ENCODE results near the gene COIL. TPM values are rescaled to one million over a fixed set of nuclear protein-coding genes. Genes with fewer than 3 reads are reported as not detected.
A peak's percentile ranks its signal among the peaks of the same experiment; 100 is the strongest.

COIL gene
- total and polyA plus RNA-seq, 9 of the 15 experiments (the other 6 are each of a cell fraction or from before 2014, with no cell fraction given): 23.9 to 41.3 (median 28.7) TPM

DNA sequence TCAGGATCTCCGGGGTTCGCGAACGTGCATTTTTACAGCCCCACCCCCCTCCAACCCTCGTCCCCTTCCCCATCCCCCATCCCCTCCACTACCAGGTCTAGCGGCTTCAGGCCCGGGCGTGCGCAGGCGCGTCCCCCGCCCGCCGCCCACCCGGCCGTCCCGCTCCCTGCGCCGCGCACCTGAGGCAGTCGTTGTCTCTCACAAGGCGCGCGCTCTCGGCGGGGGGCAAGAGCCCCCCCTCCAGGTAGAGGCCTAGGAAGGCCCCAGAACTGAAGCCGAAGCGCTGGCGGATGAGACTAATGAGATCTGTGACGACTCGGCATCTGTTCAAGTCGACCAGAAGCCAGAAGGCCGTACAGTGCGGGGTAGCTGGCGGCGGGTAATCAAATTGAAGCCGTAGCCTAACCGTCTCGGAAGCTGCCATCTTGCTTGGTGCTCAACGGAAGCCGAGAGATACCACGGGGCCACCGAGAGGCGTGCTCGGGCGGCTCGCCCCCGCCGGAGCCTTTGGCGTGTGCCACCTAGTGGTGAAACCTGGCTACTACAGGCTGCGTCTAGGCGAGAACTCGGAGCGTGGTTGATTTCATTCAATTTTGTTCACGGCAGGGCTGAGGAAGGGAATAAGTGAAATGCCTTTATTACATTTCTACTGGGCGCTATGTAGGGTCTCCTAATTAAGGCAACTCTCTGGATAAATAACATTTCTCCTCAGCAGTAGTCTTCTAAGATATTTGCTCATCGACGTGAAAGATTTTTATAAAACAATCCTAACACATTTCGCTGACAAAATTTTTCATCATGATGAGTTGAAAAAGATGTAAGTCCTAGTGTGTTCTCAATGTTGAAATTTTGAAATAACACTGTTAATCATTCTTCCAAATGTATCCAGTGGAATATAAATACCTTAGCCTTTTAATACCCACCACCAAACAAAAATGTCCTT, at the start of gene COIL (continued):
- TF ChIP-seq RCOR1 (IDR thresholded peaks at IDR 0.05; ENCODE audit: borderline replicate concordance in 1 of 2, low read depth in 2 of 2, low read length in 2 of 2) (peak in 1 of 2 experiments; percentile 49; a peak in 1 of 4 replicates), RAD51 (IDR thresholded peaks at IDR 0.05; ENCODE audit: borderline replicate concordance, low read depth) (peak; percentile 54; the same call in 1 of the 2 replicates), POLR3A (IDR thresholded peaks at IDR 0.05; ENCODE audit: borderline replicate concordance, extremely low read depth, insufficient read depth, insufficient read length) (no peak), IFI16 (CRISPR knock-in tag; IDR thresholded peaks at IDR 0.05) (no peak), TBP (optimal IDR thresholded peaks at IDR 0.05; ENCODE audit: low read depth, low read length) (peak; percentile 84), THAP7 (CRISPR knock-in tag; IDR thresholded peaks at IDR 0.05) (no peak), ELF1 (tag; IDR thresholded peaks at IDR 0.05) (no peak), CBX2 (IDR thresholded peaks at IDR 0.05; ENCODE audit: insufficient read depth, low read length, poor library complexity, severe bottlenecking) (no peak), BCOR (IDR thresholded peaks at IDR 0.05) (no peak), FOS (IDR thresholded peaks at IDR 0.05; ENCODE audit: extremely low read depth, insufficient read length) (no peak), HDAC6 (IDR thresholded peaks at IDR 0.05; ENCODE audit: low read depth, low read length) (no peak), ESRRA (IDR thresholded peaks at IDR 0.05; ENCODE audit: borderline replicate concordance, low read depth) (no peak; the same call in 1 of the 2 replicates), HDAC8 (tag; IDR thresholded peaks at IDR 0.05) (no peak), SP2 (IDR thresholded peaks at IDR 0.05; ENCODE audit: extremely low read depth, low read depth, low read length, poor library complexity, severe bottlenecking) (peak; percentile 21), FOXK2 (conservative IDR thresholded peaks at IDR 0.05 in 1 of 2, IDR thresholded peaks at IDR 0.05 in 1 of 2; ENCODE audit: low read depth in 2 of 2) (no peak), TBL1XR1 (IDR thresholded peaks at IDR 0.05; ENCODE audit: low read length in 2 of 2) (no peak; a peak in 2 of 4 replicates)
- TF ChIP-seq, protein P1, sequence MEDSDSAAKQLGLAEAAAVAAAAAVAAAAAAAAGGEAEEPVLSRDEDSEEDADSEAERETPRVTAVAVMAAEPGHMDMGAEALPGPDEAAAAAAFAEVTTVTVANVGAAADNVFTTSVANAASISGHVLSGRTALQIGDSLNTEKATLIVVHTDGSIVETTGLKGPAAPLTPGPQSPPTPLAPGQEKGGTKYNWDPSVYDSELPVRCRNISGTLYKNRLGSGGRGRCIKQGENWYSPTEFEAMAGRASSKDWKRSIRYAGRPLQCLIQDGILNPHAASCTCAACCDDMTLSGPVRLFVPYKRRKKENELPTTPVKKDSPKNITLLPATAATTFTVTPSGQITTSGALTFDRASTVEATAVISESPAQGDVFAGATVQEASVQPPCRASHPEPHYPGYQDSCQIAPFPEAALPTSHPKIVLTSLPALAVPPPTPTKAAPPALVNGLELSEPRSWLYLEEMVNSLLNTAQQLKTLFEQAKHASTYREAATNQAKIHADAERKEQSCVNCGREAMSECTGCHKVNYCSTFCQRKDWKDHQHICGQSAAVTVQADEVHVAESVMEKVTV (CRISPR knock-in tag; IDR thresholded peaks at IDR 0.05): peak; percentile 65
- TF ChIP-seq, protein P2, sequence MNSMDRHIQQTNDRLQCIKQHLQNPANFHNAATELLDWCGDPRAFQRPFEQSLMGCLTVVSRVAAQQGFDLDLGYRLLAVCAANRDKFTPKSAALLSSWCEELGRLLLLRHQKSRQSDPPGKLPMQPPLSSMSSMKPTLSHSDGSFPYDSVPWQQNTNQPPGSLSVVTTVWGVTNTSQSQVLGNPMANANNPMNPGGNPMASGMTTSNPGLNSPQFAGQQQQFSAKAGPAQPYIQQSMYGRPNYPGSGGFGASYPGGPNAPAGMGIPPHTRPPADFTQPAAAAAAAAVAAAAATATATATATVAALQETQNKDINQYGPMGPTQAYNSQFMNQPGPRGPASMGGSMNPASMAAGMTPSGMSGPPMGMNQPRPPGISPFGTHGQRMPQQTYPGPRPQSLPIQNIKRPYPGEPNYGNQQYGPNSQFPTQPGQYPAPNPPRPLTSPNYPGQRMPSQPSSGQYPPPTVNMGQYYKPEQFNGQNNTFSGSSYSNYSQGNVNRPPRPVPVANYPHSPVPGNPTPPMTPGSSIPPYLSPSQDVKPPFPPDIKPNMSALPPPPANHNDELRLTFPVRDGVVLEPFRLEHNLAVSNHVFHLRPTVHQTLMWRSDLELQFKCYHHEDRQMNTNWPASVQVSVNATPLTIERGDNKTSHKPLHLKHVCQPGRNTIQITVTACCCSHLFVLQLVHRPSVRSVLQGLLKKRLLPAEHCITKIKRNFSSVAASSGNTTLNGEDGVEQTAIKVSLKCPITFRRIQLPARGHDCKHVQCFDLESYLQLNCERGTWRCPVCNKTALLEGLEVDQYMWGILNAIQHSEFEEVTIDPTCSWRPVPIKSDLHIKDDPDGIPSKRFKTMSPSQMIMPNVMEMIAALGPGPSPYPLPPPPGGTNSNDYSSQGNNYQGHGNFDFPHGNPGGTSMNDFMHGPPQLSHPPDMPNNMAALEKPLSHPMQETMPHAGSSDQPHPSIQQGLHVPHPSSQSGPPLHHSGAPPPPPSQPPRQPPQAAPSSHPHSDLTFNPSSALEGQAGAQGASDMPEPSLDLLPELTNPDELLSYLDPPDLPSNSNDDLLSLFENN (IDR thresholded peaks at IDR 0.05; ENCODE audit: low read depth in 2 of 2, low read length in 2 of 2): no peak
- TF ChIP-seq, protein P3, sequence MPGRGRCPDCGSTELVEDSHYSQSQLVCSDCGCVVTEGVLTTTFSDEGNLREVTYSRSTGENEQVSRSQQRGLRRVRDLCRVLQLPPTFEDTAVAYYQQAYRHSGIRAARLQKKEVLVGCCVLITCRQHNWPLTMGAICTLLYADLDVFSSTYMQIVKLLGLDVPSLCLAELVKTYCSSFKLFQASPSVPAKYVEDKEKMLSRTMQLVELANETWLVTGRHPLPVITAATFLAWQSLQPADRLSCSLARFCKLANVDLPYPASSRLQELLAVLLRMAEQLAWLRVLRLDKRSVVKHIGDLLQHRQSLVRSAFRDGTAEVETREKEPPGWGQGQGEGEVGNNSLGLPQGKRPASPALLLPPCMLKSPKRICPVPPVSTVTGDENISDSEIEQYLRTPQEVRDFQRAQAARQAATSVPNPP (IDR thresholded peaks at IDR 0.05; ENCODE audit: borderline replicate concordance, insufficient read depth, insufficient read length): no peak
